Activated T-cell treated with anti-CD3 and anti-CD28 coated beads, Interleukin-2, amount 50 U/mL, for 72 hours (primary cell): ENCODE measurements around the gene HSPB6. TPM values are rescaled to one million over a fixed set of nuclear protein-coding genes. Genes with fewer than 3 reads are reported as not detected.
A peak's percentile ranks its signal among the peaks of the same experiment; 100 is the strongest.

Experiments used
- ATAC-seq, 2 donors: fragments of 150-1000 bp; cut with Tn5 transposase; replicated peaks in 1 of 2; 2 replicates each; pipeline ENCODE4 v1.10.0; 2021; ENCODE audit warnings: moderate library complexity in 2 of 2, mild to moderate bottlenecking in 1 of 2
- DNase-seq, 2 donors: peaks; one replicate each; pipeline ENCODE4 v3.0.0; 2021 to 2022; ENCODE audit warnings: mixed read lengths in 1 of 2
- H3K27ac Mint-ChIP-seq: one replicate; pipeline ENCODE4 v1.8.0; 2022; ENCODE audit warnings: mild to moderate bottlenecking, moderate library complexity, mixed read lengths
- H3K27me3 Mint-ChIP-seq: one replicate; pipeline ENCODE4 v1.8.0; 2022; ENCODE audit warnings: low read depth, mixed read lengths
- H3K36me3 Mint-ChIP-seq, 2 donors: one replicate each; pipeline ENCODE4 v1.8.0; 2022; ENCODE audit warnings: mixed read lengths in 2 of 2, mild to moderate bottlenecking in 1 of 2; ENCODE audit not compliant: insufficient read depth in 2 of 2
- H3K4me1 Mint-ChIP-seq: one replicate; pipeline ENCODE4 v1.8.0; 2022; ENCODE audit warnings: low read depth, mixed read lengths
- H3K4me3 Mint-ChIP-seq, 2 donors: one replicate each; pipeline ENCODE4 v1.8.0; 2022; ENCODE audit warnings: mild to moderate bottlenecking in 2 of 2, mixed read lengths in 2 of 2, moderate library complexity in 2 of 2
- H3K9me3 Mint-ChIP-seq, 2 donors: one replicate each; pipeline ENCODE4 v1.8.0; 2022; ENCODE audit warnings: mixed read lengths in 2 of 2
- total RNA-seq, 2 donors: library from RNA; stranded (reverse); gene quantifications; one replicate each; pipeline ENCODE4 v1.2.3, GENCODE V29; 2022

The HSPB6 gene
- total RNA-seq, 2 donors from 2014 or later = 1.4 to 2.4 TPM

DNA sequence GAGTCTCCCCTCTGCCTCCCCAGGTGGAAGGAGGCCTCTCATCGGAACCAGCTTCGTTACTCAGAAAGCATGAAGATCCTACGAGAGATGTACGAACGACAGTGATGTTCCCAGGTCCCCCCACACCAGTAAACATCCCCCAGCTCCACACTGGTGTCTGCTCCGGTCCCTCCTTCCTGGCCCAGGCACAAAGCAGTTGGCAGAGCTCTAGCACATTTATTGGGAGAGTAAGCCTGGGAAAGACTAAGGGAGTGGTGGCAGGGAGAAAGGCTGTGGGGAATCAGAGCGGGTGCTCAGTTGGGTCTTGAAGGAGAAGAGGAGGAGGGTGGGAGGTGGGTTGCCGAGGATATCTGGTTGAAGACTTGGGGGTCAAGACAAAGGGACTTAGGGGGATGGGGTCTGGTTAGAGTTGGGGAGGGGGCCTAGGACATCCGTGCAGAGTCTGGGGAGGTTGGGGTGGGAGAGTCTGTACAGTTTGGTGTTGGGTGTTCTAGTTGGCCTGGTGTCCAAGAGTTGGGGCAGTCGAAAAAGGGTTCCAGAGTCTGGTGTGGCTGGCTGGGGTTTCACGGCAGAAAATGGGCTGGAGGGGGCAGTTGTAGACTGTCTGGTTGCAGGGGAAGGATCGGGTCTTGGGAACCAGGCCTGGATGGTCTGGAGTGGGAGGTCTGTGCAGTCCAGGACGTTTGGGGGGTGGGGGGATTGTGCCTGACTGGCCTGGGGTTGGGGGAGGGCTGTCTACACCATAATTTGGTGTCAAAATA, 2.3 kb downstream of the HSPB6 start:
- DNase-seq (no peak), ATAC-seq (no peak)
- peaks cover 0 to 5% of the 10 kb centered on the region in 2 donors for H3K36me3 Mint-ChIP-seq
- H3K4me1 Mint-ChIP-seq = peaks cover 41% of the 10 kb centered on the region
- no peak overlapping the region for H3K4me3 Mint-ChIP-seq
- H3K9me3 Mint-ChIP-seq = no peaks in the 10 kb centered on the region
- H3K27me3 Mint-ChIP-seq = peaks cover 6% of the 10 kb centered on the region
- H3K27ac Mint-ChIP-seq = no peak overlapping the region

DNA sequence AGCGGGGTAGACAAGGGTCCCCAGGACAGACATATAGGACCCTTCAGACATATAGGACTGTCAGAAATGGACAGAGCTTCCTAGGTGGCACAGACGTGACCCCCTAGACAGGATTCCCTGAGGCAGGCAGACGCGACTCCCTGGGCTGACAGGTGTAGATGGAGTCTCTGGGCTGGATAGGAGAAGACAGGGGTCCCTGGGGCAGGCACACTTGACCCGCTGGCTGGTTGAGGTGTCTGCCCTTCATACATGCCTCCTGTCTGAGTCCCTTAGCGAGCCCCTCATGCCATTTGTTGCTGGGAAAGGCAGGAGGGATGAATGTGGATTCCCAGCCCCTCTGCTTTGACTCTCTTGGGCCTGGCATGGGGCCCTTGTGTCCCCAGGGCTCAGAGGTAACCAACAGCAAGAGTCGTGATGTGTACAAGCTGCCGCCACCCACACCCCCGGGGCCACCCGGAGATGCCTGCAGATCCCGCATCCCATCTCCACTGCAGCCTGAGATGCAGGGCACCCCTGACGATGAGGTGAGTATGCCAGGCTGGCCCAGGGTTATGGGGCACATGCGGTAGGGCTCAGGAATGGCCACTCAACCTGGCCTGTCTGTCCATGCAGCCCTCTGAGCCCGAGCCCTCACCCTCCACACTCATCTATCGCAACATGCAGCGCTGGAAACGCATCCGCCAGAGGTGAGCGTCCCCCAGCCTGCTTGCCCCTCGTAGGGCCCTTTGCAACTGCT, 3.0 kb downstream of the HSPB6 start:
- no peak for DNase-seq
- H3K4me1 Mint-ChIP-seq = peaks cover 40% of the 10 kb centered on the region

DNA sequence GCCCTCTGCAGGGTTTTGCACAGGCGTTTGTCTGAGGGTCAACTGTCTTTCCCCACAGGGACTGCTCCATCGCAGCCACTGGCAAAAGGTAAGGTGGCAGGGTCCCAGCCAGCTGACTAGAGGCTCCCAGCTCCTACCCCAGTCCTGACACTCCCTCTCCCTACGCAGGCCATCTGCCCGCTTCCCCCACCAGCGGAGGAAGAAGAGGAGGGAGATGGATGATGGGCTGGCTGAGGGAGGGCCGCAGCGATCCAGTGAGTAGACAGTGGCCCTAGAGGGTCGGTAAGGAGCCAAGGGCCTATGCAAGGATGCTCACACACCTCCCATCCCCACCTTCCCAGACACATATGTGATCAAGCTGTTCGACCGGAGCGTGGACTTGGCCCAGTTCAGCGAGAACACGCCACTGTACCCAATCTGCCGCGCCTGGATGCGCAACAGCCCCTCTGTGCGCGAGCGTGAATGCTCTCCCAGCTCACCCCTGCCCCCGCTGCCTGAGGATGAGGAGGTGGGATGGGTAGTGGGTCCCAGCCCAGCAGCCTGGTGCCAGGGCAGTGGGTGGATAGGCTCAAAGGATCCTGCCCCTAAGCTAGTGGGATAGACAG, 4.0 kb downstream of the HSPB6 start:
- H3K4me1 Mint-ChIP-seq = peaks cover 39% of the 10 kb centered on the region
- no peaks in the 10 kb centered on the region for H3K9me3 Mint-ChIP-seq
- DNase-seq (no peak), ATAC-seq (no peak)
- peaks cover 6% of the 10 kb centered on the region for H3K27me3 Mint-ChIP-seq
- peaks cover 0 to 5% of the 10 kb centered on the region in 2 donors for H3K36me3 Mint-ChIP-seq
- H3K27ac Mint-ChIP-seq = no peak overlapping the region
- H3K4me3 Mint-ChIP-seq = no peak overlapping the region

More for the DNA sequence above, 3.0 kb downstream of the HSPB6 start:
- no peak for ATAC-seq
- Mint-ChIP-seq H3K27ac (no peak overlapping the region), H3K36me3 (peaks cover 0 to 5% of the 10 kb centered on the region in 2 donors), H3K9me3 (no peaks in the 10 kb centered on the region), H3K4me3 (no peak overlapping the region), H3K27me3 (peaks cover 6% of the 10 kb centered on the region)

DNA sequence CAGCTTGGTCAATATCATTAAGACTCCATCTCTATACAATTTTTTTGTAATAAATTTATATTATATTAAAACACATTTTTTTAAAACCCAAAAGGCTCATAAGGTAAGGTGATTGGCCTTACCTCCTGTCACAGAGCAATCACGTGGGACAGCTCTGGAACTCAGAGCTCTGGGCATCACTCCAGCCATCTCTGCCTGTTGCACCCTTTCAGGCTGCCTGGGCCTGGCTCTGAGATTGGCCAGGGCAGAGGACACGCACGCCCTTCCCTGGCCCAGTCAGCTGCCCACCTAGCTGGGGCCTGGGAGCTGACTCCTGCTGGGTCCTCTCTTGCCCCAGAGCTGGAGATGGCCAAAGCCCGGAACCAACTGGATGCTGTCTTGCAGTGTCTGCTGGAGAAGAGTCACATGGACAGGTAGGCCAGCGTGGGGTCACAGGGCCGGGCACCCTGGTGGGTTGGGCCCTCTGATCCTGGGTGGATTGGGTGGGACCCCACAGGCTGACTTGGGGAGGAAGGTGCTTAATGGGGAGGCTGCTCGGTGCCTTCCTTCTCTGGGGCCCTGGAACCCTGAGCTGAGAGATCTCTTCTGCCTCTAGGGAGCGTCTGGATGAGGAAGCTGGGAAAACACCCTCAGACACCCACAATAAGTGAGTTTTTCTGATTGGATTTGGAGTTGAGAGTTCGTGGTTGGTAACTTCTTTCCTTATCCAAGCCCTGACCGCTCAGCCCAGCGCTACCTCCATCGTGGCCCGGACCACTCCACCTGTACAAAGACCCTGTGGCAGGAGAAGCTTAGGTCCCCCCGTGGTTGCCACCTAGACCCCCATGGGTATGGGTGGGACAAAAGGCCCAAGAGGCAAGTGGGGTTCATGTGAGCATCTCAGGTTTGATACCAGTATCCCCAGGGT, 4.7 kb downstream of the HSPB6 start:
- H3K9me3 Mint-ChIP-seq = no peaks in the 10 kb centered on the region
- H3K27me3 Mint-ChIP-seq = peaks cover 6% of the 10 kb centered on the region
- H3K4me1 Mint-ChIP-seq = peaks cover 45% of the 10 kb centered on the region
- no peak overlapping the region for H3K4me3 Mint-ChIP-seq
- DNase-seq (no peak), ATAC-seq (no peak)
- H3K36me3 Mint-ChIP-seq = peaks cover 0 to 5% of the 10 kb centered on the region in 2 donors
- no peak overlapping the region for H3K27ac Mint-ChIP-seq

DNA sequence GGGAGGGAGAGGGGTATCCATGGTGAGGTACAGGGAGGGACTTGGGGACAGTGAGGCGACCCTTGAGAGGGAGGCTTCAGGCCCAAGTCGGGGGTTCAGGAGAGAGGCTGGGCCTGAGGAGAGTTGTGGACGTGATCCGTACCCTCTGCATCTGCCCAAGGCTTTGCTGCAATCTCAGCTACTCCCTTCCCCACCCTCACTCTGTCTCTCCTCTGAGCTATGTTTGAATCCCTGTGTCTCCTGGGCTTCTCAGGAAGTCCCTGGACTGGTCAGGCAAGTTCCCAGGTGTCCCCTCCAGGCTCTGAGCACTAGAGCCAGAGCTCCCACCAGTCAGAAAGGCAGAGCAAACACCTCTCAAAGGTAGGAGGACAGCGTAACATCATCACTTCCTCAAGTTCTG, 6.7 kb downstream of the HSPB6 start:
- Mint-ChIP-seq H3K36me3 (peaks cover 0 to 3% of the 10 kb centered on the region in 2 donors), H3K9me3 (no peaks in the 10 kb centered on the region), H3K27me3 (no peaks in the 10 kb centered on the region), H3K4me3 (peak overlapping the region; percentile 45 to 51), H3K27ac (no peak overlapping the region), H3K4me1 (peaks cover 47% of the 10 kb centered on the region)
- no peak for ATAC-seq
- DNase-seq = no peak

DNA sequence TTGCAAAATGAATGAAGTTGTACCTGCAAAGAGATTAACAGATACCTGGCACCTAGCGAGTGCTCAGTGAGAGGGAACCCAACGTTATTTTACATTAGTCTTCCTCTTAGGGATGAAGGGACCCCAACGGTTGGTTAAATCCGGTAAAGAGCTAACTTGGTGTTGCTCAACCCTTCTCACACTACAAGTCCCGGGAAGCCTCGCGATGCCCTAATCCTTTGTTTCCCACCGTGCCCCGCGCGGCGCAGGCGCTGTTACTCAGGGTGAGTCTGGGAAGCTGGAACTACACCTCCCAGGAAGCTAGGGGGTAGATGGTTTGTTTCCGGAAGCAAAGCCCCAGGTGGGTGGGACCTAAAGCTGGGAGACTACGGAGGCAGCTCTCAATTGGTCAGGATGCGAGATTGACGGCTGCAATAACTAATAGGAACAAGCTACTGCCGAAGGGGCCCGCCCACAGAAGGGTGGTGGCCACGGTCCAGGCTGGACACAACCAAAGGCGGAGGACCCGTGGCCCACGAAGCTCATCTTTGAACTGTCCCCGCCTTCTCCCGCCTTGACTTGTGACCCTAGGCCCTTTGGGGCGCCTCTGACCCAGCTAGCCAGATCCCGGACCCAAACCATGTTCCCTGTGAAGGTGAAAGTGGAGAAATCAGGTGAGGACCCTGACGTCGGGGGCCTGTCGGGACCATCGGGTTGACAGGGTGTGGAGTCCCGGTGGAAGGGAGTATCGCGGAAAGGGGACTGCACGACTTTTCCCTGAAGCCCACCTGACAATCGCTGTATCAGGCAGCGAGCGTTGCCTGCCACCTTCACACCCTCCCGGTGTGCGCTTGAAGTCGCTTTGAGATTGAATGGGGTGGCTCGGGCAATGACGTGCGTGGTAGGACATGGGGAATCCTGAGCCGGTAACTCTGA, 8.5 kb downstream of the HSPB6 start, which contains the start of gene LIN37:
TSS of gene LIN37 (plus strand) at position 471 of the 915 bp plus-strand sequence. CDS start at position 620, 149 bp downstream.
- Mint-ChIP-seq H3K4me3 (peak within 1 kb of the TSS; percentile 98), H3K9me3 (no peaks in the 10 kb centered on the region), H3K4me1 (peaks cover 54% of the 10 kb centered on the region), H3K27ac (peak within 1 kb of the TSS; percentile 88), H3K27me3 (no peaks in the 10 kb centered on the region), H3K36me3 (no peaks in the 10 kb centered on the region)
- DNase-seq (peak; percentile 99), ATAC-seq (peak; percentile 75 to 77)

DNA sequence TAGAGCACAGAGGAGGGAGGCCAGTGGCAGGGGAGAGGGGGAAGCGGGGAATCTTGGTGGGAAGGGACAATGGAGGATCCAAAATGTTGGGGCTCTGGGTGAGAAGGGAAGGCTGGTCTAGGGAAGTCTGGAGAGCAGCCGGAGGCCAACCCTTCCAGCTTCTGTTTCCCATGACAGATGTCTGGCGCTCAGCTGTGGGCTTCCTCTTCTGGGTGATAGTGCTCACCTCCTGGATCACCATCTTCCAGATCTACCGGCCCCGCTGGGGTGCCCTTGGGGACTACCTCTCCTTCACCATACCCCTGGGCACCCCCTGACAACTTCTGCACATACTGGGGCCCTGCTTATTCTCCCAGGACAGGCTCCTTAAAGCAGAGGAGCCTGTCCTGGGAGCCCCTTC, 10.3 kb downstream of the HSPB6 start:
- Mint-ChIP-seq H3K27ac (peak overlapping the region; percentile 87), H3K27me3 (no peaks in the 10 kb centered on the region), H3K4me3 (peak overlapping the region; percentile 91 to 95), H3K4me1 (peaks cover 68% of the 10 kb centered on the region), H3K9me3 (no peaks in the 10 kb centered on the region), H3K36me3 (peaks cover 5 to 12% of the 10 kb centered on the region in 2 donors)
- ATAC-seq (no peak), DNase-seq (no peak)

DNA sequence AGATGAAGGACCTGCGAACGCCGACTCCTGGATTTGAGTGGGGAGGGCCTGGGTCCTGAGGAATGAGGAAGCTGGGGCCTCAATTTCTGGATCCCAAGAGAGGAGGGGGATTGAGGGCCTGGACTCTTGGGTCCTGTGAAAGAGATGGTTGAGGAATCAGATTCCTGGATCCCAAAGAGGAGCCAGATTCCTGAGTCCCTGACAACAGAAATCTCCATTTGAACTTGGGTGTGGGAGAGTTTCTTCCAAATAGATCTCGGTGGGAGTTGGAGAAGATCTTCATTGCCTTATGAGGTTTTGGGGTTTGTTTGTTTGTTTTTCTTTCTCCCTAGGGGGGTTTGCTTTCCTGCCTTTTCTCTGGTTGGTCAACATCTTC, 10.8 kb downstream of the HSPB6 start:
- Mint-ChIP-seq H3K36me3 (peaks cover 5 to 12% of the 10 kb centered on the region in 2 donors), H3K4me3 (peak overlapping the region; percentile 91 to 95), H3K4me1 (peaks cover 68% of the 10 kb centered on the region), H3K9me3 (no peaks in the 10 kb centered on the region), H3K27me3 (no peaks in the 10 kb centered on the region), H3K27ac (peak overlapping the region; percentile 95)
- DNase-seq = no peak
- no peak for ATAC-seq

DNA sequence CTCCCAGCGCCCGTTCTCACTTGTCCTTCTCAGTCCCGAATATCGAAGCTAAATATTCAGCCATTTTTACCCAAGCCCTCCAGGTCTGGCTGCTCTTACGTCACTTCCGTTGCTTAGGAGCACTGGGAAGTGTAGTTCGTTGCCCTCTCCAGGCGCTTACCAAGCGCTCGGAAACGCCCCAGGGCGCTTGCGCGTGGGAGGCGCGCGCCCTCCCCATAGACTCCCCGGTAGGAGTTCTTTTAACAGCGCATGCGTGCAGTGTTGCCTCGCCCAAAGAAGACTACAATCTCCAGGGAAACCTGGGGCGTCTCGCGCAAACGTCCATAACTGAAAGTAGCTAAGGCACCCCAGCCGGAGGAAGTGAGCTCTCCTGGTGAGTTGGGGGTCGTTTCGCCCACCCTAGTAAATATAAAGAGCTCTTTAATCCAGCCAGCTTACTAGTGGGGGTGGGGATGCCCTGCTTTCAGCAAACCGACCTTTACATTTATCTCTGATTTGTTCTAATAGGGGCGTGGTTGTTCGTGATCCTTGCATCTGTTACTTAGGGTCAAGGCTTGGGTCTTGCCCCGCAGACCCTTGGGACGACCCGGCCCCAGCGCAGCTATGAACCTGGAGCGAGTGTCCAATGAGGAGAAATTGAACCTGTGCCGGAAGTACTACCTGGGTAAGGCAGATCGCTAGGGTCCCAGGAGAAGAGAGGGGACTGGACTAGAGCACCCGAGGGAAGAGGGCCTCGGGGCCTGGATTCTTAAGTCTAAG, 11.3 kb downstream of the HSPB6 start, which contains the start of the genes PSENEN and U2AF1L4:
TSS of gene PSENEN (plus strand) at position 324 of the 759 bp plus-strand sequence. CDS start at position 604, 280 bp downstream.
TSS of gene U2AF1L4 (minus strand) at position 91 of the 759 bp plus-strand sequence. CDS start at position 64, 27 bp downstream.
- Mint-ChIP-seq H3K4me1 (peaks cover 68% of the 10 kb centered on the region), H3K4me3 (peak within 1 kb of the TSS; percentile 91 to 95), H3K27me3 (no peaks in the 10 kb centered on the region), H3K27ac (peak within 1 kb of the TSS; percentile 95), H3K36me3 (peaks cover 6 to 12% of the 10 kb centered on the region in 2 donors), H3K9me3 (no peaks in the 10 kb centered on the region)
- ATAC-seq (peak; percentile 55 to 56), DNase-seq (peak; percentile 96)

DNA sequence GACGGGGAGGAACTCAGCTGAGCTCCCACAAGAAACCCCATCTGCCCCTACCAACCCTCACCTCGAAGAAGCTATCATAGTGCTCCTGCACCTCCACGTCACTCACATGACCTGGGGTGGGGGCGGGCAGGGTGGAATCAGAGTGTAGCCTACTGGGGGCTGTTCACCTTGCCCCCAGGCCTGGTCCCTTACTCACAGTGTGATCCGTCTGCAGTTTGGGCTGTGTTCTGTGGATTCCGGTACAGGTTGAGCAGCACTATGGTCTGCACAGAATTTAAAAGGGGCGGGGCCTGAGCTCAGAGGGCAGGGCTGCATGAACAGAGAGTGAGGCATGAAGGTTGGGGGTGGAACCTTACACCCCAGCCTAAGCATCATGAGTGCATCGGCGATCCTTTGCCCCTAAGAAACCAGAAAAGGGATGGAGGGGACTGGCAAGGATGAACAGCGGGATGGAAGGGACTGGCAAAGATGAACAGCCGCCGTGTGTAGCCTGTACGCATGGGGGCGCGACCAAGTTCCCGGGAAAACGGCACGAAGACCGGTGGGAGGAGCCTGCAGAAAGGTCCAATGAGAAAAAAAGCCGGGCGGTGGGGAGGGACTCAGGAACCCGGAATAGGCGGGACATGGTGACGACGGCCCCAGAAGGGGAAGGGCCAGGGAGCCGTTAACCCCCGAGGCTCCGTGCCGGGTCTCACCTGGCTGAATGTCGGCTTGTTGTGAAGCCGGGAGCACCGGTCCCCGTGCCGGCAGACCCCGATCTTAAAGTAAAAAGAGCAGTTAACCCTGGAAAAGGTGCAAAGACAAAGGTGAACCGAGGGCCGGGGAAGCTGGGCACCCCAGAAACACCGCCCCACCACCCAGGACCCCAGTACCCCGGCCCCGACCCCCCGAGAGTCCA, 12.2 kb downstream of the HSPB6 start:
- Mint-ChIP-seq H3K36me3 (peaks cover 6 to 12% of the 10 kb centered on the region in 2 donors), H3K9me3 (no peaks in the 10 kb centered on the region), H3K4me3 (peak overlapping the region; percentile 91 to 95), H3K4me1 (peaks cover 60% of the 10 kb centered on the region), H3K27me3 (no peaks in the 10 kb centered on the region), H3K27ac (peak overlapping the region; percentile 95)
- peak; percentile 59 to 62 for ATAC-seq
- peak; percentile 95 to 96 for DNase-seq
